Natural killer cell (primary cell): ENCODE data around the gene ITPR1. TPM values are rescaled to one million over a fixed set of nuclear protein-coding genes. Genes with fewer than 3 reads are reported as not detected.

Experiments
- ATAC-seq, 3 donors: fragments of 150-1000 bp in 2 of 3; fragments of 200-7000 bp in 1 of 3; cut with Tn5 transposase; 1 replicate in 1 of 3; 2 replicates in 2 of 3; pipeline ENCODE4 v1.10.0; 2021; ENCODE audit warnings: mild to moderate bottlenecking in 2 of 3, moderate library complexity in 2 of 3
- DNase-seq, 2 donors: peaks; one replicate each; pipeline versions ENCODE4 v3.0.0 to v3.0.0-alpha.2; 2013 to 2021; ENCODE audit warnings: mixed read lengths in 1 of 2
- H3K27ac ChIP-seq: one replicate; pipeline ENCODE4 v1.5.1; 2013; ENCODE audit warnings: mild to moderate bottlenecking, low read length
- H3K27me3 ChIP-seq: one replicate; pipeline ENCODE4 v1.6.1; 2013; ENCODE audit warnings: low read length; ENCODE audit not compliant: control insufficient read depth, insufficient read depth
- H3K36me3 ChIP-seq: one replicate; pipeline ENCODE4 v1.6.1; 2013; ENCODE audit warnings: low read length; ENCODE audit not compliant: control insufficient read depth, insufficient read depth
- H3K4me1 ChIP-seq: one replicate; pipeline ENCODE4 v1.6.1; 2013; ENCODE audit warnings: low read length; ENCODE audit not compliant: control insufficient read depth, insufficient read depth
- H3K4me3 ChIP-seq: one replicate; pipeline ENCODE4 v1.5.1; 2013; ENCODE audit warnings: low read length
- H3K9me3 ChIP-seq: one replicate; pipeline ENCODE4 v1.6.1; 2013; ENCODE audit warnings: low read length; ENCODE audit not compliant: control insufficient read depth, insufficient read depth
- H3K27ac Mint-ChIP-seq, 2 donors: one replicate each; pipeline ENCODE4 v1.8.0; 2022; ENCODE audit warnings: mild to moderate bottlenecking in 2 of 2, mixed read lengths in 2 of 2, moderate library complexity in 1 of 2
- H3K27me3 Mint-ChIP-seq, 2 donors: one replicate each; pipeline ENCODE4 v1.8.0; 2022; ENCODE audit warnings: low read depth in 2 of 2, mixed read lengths in 2 of 2
- H3K36me3 Mint-ChIP-seq: one replicate; pipeline ENCODE4 v1.8.0; 2022; ENCODE audit warnings: mixed read lengths
- H3K4me1 Mint-ChIP-seq, 2 donors: one replicate each; pipeline ENCODE4 v1.8.0; 2022; ENCODE audit warnings: mixed read lengths in 2 of 2
- H3K4me3 Mint-ChIP-seq: one replicate; pipeline ENCODE4 v1.8.0; 2022; ENCODE audit warnings: mild to moderate bottlenecking, moderate library complexity, mixed read lengths
- H3K9me3 Mint-ChIP-seq, 2 donors: one replicate each; pipeline ENCODE4 v1.8.0; 2022; ENCODE audit warnings: mixed read lengths in 2 of 2
- CTCF ChIP-seq: fragments of 200-600 bp; IDR thresholded peaks from one replicate; pipeline ENCODE4 v1.8.0; 2022; ENCODE audit warnings: antibody characterized with exemption
- WGBS: methylation state at CpG from one replicate; pipeline ENCODE4 v1.1.7; 2013; ENCODE audit warnings: missing lambda C conversion rate; ENCODE audit not compliant: insufficient coverage; 5-methylcytosine and 5-hydroxymethylcytosine counted together
- intact Hi-C: fragments of 100-400 bp; cut with micrococcal nuclease; formaldehyde crosslinking; loops from one replicate; pipeline ENCODE4 v1.14.2; 2022
- total RNA-seq, 4 donors: library from RNA; stranded (reverse); fragments of 120-200 nt in 1 of 4; gene quantifications; one replicate each; pipeline versions ENCODE4 v1.2.3 to v1.2.4, GENCODE V29; 2013 to 2022

The ITPR1 gene
- total RNA-seq, 3 donors from 2014 or later (not counting 1 experiment from before 2014, with no cell fraction given): 86.7 to 123 (median 94.8) TPM

DNA sequence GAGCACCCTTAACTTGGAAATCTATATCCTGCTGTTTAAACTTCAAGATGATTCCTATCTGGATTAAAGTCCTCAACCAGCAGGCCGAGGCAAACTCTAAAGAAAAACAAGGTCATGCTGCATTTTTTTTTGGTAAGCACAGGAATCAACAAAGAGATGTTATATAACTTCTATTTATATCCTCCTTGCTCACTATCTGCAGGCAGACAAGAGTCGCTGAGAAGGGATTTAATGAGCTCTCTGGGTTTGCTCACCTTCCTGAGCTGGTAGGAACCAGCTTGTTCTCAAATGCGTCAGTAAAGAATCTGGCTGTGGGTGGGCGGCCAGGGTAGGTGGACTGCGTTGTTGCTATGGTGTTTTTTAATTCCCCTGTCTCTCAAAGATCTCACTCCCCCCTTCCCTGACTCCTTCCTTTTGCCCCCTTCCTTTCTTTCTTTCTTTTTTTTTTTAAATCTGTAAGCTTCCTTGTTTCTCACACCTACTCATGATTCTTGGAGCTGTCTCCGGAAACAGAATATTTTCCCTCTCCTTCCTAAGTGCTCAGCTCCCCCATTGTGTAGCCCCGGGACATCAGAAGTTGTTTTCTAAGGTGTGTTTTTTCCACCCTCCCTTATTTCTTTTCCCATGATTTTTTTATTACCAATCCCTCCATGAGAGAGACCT is 257.3 kb downstream of the ITPR1 start:
- peaks cover 74% of the 10 kb centered on the region for H3K4me1 ChIP-seq
- peak in 1 of 2 donors; percentile 52 for DNase-seq

DNA sequence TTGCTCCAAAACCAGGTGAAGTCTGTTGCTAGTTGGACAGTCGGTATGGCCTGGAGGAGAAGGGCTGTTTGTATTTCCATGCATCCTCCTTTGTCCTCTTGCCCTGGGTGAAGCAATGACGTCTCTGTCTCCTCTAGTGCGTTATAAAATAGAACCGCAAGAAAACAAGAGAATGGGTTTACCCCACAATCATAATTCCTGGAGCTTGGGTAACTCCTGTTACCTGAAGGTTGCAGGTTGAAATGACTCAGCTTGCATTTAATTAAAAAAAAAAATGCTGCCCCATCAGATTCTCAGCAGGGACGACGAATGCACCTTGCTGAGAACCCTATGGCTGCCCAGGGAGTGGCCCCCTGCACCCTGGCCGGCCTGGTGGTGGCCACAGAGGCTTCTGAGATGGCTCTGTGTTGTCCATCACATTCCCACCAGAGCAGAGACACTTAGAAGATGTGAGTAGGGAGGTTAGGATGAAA is 257.9 kb downstream of the ITPR1 start:
- H3K27ac Mint-ChIP-seq: peak overlapping the region; percentile 92 to 97
- intact Hi-C loops: no loop called here
- ATAC-seq (no peak), DNase-seq (peak in 1 of 2 donors; percentile 30)
- no peak overlapping the region for H3K4me3 ChIP-seq
- no peaks in the 10 kb centered on the region for H3K36me3 Mint-ChIP-seq
- peaks cover 78% of the 10 kb centered on the region for H3K4me1 ChIP-seq
- peaks cover 0 to 4% of the 10 kb centered on the region in 2 donors for H3K9me3 Mint-ChIP-seq
- TF ChIP-seq CTCF: no peak
- H3K36me3 ChIP-seq: no peaks in the 10 kb centered on the region
- H3K9me3 ChIP-seq: no peaks in the 10 kb centered on the region
- WGBS: 87% methylated on average over 7 of the region's 7 CpGs
- no peaks in the 10 kb centered on the region for H3K27me3 ChIP-seq
- H3K27me3 Mint-ChIP-seq: no peaks in the 10 kb centered on the region
- H3K4me3 Mint-ChIP-seq: peak overlapping the region; percentile 60
- H3K4me1 Mint-ChIP-seq: peaks cover 91% of the 10 kb centered on the region in 2 donors
- H3K27ac ChIP-seq: no peak overlapping the region

More for the DNA sequence above, 257.3 kb downstream of the ITPR1 start:
- TF ChIP-seq CTCF: no peak
- Mint-ChIP-seq H3K27me3 (no peaks in the 10 kb centered on the region), H3K4me3 (peak overlapping the region; percentile 60), H3K9me3 (peaks cover 0 to 4% of the 10 kb centered on the region in 2 donors), H3K36me3 (no peaks in the 10 kb centered on the region), H3K27ac (peak overlapping the region; percentile 92 to 97), H3K4me1 (peaks cover 91% of the 10 kb centered on the region in 2 donors)
- peak; percentile 42 to 49 (median 43) for ATAC-seq
- peak overlapping the region; percentile 84 for H3K27ac ChIP-seq
- no peaks in the 10 kb centered on the region for H3K36me3 ChIP-seq
- H3K27me3 ChIP-seq: no peaks in the 10 kb centered on the region
- WGBS: 53% methylated on average over 6 of the region's 7 CpGs
- intact Hi-C loops: no loop called here
- H3K9me3 ChIP-seq: no peaks in the 10 kb centered on the region
- no peak overlapping the region for H3K4me3 ChIP-seq

DNA sequence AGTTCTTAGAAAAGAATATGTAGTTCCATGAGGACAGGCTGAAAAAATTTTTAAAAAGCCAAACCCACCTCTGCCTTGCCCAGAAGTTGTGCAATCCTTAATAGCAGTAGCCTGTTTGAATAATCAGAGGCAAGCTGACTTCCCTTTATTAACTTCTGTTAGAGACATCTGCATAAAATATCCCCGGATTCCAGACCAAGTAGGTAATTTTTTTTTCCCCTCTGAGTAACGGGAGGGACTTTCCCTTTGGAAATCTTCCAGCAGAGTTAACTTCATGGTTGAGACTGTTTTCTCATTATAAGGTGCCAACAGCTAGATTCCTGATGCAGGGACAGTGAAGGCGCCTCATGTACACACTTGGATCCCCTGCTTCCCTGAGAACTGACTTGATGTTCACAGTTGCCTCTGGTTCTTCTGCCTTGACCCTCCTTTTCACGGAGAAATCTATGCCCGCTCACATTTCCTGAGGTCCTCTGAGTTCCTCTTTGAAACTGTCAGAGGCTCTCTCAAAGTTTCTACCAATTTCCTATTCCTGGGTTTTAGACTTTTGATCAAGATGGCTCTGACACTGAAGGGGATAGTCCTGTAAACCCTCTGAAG is 258.5 kb downstream of the ITPR1 start:
- intact Hi-C loops: no loop called here
- H3K4me3 Mint-ChIP-seq: peak overlapping the region; percentile 84
- H3K36me3 Mint-ChIP-seq: no peaks in the 10 kb centered on the region
- H3K27ac Mint-ChIP-seq: peak overlapping the region; percentile 91 to 97
- H3K4me1 Mint-ChIP-seq: peaks cover 90 to 91% of the 10 kb centered on the region in 2 donors
- Histone ChIP-seq H3K27ac (no peak overlapping the region), H3K9me3 (no peaks in the 10 kb centered on the region), H3K4me3 (no peak overlapping the region), H3K27me3 (no peaks in the 10 kb centered on the region), H3K36me3 (no peaks in the 10 kb centered on the region), H3K4me1 (peaks cover 78% of the 10 kb centered on the region)
- WGBS: 67% methylated on average over 5 of the region's 5 CpGs
- TF ChIP-seq CTCF: no peak
- DNase-seq (no peak), ATAC-seq (no peak)
- no peaks in the 10 kb centered on the region for H3K27me3 Mint-ChIP-seq
- H3K9me3 Mint-ChIP-seq: peaks cover 0 to 4% of the 10 kb centered on the region in 2 donors
